NK-92 treated with Interleukin-12 subunit alpha and Interleukin-12 subunit beta, amount 100 ng/mL, for 24 hours (cell line): ENCODE results near the gene RNF144A.

Experiments
- DNase-seq: peaks from one replicate; lab custom pipeline; 2025; lab: John Stamatoyannopoulos, UW

Gene RNF144A

DNA sequence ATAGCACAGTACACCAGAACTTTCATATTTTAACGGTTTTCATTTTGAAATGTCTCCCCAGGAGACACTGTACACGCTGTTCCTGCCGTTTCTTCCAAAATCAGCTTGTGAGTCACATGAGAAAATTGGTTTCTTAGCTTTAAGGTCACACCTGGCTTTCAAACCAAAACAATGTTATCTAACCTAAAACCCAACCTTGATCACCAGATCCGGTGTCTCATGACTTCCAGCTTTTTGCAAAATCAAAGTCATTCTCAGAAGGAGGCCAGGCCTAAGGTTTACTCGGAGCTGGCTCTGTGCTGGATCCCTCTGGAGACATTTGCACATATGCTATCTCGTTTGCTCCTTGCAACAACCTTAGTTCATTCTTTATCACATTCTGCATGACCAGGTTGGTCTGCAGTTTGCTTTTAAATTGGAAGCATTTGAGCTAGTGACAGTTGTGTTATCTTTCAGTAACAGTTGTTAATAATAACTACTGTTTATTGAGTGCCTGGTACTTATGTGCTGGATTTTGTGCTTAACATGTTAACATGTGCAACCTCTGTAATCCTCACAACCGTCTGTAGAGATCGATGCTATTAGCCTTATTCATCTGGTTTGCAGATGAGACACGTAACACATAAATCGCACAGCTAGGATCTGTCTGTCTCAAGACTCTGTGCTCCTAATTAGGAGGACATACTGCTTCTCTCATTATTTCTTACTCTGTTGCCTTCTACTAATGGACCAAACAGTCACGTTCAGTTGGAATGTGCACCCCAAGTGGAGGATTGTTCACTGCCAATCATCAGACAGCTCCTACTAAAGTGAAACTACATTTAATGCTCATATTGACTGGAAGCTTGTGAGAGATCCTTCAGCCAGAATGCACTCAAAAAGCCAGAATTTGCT lies 105.5 kb downstream of the RNF144A start:
- no peak for DNase-seq

GRCh38 chr2:7023542-7023941 lies 106.3 kb downstream of the RNF144A start:
- no peak for DNase-seq

- no peak for DNase-seq
These were observed 107.0 kb downstream of the RNF144A start for GRCh38 chr2:7024261-7024660.

DNA sequence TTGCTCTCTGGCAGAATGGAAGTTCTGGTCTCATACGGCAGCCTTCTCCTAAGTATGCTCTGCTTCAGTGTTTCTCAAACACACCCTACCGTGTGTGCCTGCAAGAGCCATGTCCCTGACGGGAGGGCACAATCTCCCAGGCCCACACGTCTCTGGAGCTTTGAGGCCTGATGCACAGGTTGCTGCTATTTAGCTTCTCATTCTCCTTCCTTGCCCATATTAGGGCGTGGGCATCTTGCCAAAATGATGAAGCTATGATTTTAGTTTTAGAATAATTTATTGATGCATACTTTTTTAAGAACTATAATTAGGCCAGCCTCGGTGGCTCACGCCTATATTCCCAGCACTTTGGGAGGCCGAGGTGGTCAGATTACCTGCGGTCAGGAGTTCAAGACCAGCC lies 107.9 kb downstream of the RNF144A start:
- DNase-seq, result no peak

DNA sequence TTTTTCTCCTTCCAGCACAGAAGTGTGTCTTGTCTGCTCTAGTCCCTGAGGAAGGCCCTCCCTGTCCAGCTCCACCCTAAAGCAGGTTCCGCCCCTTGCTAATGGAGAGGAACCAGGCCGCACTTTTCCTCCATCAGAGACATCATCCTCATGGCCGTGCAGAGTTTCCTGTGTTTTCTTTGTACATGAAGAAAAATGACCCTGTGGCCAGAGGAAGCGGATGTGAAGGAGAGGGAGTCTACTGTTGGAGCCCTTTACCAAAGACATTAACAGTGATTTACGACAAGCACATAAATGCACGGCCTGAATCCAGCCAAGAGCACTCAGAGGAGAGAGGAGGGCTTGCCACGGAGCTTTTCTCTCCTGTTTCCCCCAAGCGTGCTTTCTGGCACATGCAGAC lies 109.5 kb downstream of the RNF144A start:
- no peak for DNase-seq

DNA sequence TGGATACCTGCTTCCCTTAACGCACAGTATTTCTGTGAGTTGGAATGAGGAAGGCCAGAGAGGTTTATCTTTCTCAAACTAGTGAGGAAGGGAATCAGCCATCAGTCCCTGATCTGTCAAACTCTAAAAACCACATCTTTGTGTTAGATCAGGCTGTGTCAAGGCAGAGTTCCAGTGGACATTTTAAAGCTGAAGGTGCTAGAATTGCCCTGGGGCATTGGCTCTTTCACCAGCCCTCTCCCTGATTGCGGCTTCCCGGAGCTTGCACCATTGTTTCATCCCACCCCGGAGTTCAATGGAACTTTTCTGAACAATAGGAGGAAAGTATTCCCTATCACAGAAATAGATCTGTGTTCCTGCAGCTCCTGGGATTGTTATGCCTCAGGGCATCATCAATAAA lies 110.2 kb downstream of the RNF144A start:
- no peak for DNase-seq

DNA sequence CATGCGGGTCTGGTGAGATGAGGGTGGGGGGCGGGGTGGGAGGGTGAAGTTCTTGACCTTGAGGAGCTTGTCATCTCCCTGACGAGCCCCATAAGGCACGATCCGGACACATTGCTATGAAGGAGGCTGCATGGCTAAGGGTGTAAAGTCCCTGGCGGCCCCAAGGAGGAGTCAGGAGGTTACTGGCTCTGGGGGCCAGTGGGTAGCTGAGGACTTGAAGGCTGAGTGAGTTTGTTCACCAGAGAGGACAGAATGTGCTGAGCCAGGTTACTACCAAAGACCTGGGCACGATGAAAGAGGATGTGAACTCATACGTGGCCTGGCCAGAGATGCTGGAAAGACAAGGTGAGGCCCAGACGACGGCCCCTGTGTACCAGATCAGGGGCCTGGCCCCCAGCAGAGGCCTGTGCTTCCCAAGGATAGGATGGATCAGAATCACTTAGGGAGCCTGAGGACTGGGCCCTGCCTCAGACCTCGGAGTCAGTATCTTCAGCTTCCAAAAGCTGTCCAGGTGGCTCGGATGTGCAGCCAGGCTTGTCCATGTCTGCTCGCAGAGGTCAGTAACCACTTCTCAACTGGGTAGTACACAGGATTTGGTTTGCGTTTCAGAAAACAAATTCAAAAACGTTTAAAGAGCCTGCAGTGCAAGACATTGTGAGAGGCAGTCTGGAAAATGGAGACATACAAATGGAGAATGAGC lies 110.9 kb downstream of the RNF144A start:
- no peak for DNase-seq

- no peak for DNase-seq
These were observed 111.6 kb downstream of the RNF144A start for GRCh38 chr2:7028846-7029245.

DNA sequence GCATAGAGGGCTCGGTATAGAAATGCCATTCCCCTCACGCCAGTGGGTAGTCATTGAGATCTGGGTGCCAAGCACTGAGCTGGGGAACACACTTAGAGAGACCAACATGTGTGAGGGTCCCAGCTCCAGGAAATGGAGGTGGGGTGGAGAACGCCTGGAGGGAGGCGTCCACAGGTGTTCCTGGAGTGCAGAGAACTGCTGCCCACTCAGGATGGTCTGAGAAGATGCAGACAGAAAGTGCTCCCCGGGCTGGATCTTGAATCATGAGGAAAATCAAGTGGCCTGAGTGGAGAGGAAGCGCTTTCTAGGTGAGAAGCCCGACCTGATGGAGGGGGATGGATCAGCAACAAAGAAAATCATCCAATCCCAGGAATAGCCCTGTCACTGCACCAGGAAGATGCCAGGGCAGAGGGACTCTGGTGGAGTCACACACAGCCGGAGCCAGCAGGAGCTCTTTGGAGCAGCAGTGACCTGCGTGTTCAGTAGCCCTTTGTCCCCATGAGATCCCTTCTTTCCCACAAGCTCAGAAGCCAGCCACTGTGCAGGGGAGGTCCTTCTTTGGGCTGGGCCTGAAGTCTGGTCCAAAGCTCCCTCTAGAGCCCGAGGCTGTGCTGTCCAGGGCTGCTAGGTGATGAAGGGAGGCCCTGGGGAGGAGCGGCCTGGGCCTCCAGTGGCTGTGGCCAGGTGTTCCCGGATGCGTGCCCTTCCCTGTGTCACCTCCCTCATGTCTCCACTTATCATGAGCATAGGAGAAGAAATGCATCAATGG lies 112.3 kb downstream of the RNF144A start:
- no peak for DNase-seq

DNA sequence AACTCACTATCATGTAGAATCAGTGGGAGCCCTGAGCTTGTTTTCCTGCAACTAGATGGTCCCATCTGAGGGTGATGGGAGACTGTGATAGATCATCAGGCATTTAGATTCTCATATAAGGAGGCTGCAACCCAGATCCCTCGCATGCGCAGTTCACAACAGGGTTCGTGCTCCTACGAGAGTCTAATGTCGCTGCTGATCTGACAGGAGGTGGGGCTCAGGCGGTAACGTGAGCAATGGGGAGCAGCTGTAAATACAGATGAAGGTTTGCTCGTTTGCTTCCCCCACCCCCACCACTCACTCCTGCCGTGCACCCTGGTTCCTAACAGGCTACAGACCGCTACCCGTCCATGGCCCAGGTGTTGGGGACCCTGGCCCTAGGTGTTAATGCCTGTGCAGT lies 113.6 kb downstream of the RNF144A start:
- no peak for DNase-seq

- no peak for DNase-seq
These were observed 114.5 kb downstream of the RNF144A start for GRCh38 chr2:7031547-7032245.

- DNase-seq, result no peak
These were observed 115.2 kb downstream of the RNF144A start for GRCh38 chr2:7032371-7032770.

GRCh38 chr2:7033136-7033960 lies 116.1 kb downstream of the RNF144A start:
- DNase-seq, result no peak

- no peak for DNase-seq
These were observed 117.1 kb downstream of the RNF144A start for GRCh38 chr2:7034303-7034702.

DNA sequence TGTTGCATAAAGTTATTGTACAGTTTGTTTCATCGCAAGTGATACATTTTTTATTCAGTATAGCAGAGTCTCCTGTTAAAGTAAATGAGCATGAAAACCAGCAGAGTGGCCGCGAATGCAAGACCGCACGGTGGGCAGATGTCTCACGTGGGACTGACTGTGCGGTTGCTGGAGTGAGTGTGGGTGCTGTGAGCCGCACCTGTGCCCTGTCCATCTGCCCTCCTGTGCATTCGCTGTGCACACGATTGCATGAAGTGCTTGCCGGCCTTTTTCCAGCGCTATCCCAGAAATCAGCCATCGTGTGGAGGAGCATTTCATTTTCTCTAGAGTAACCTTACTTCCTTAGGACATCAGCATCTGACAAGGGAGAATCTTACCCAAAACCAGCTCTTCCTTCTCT lies 118.7 kb downstream of the RNF144A start:
- DNase-seq, result no peak

GRCh38 chr2:7037340-7038333 lies 120.4 kb downstream of the RNF144A start:
- peak; percentile 22 for DNase-seq

GRCh38 chr2:7040547-7040946 lies 123.3 kb downstream of the RNF144A start:
- DNase-seq, result no peak

- no peak for DNase-seq
These were observed 124.2 kb downstream of the RNF144A start for GRCh38 chr2:7041421-7041820.

- no peak for DNase-seq
These were observed 126.5 kb downstream of the RNF144A start for GRCh38 chr2:7043690-7044089.
